Colon (tissue), 2 donors: ENCODE results near the gene SMG6.
"Not testable (repeated sequence)": the region's sequence is repeated elsewhere in the genome, so short reads cannot be mapped to it uniquely, and the experiment has no call there.

Experiments used
- FAIRE-seq: peaks from 2 replicates; lab custom pipeline; 2012; peaks lifted over from hg19 to GRCh38; lab: Jason Lieb, UNC
- donor health status: control.
- donor health status: control.

SMG6 gene

DNA sequence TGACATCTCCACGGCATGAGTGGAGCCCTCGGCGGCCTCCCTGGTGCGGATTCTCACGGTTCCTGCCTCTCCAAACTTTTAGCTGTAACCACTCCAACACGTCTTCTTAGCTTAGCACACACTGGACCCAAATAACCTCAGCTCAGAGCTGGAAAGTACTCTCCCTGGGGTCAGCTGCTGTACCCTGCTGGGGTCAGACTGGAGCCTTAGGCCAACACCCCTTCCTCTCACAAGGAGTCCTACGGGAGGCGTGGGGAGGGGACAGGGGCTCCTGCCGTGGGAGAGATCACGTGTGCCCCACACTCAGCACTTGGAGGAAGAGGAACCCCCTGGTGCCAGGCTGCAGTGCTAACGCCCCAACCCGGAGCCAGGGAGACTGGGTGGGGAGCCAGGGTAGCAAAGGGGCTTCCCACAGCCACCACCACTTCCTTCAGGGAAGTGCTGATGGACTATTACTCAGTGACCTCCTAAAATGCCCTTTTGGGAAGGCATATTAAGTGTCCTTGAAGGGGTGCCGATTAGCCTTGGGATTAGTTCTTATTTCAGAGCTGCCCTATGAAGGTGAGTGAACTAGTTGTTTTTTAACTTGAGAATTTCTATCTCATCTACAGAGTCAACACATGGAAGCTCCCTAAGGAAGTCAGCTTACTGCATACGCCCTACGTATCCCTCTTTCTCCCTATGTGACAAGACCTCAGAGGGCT is 124.6 kb downstream of the SMG6 start:
- FAIRE-seq: no peak

DNA sequence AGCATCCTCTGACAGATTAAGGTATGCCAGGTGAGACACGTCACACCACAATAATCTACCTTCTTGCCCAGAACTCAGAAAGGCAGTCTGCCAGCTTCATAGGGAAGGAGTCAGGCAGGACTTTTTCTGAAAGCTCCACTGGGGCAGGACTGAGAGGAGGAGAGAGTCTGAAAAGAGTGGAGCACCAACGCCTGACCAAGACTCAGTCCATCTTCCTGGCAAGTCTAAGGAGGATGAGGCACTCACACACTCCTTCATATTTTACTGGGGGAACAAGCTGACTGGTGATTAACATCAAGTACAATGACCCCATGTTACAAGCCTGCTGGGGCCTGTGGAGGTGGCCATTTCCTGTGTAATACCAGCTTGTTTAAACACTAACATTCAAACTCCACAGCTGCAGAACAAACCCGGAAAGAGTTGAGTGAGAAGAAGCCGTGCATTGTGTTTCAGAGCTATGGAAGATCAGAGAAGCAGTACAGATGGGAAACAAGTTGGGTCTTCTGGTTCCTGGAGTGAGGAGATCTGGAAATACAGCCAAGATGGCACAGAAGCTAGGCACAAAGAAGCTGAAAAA is 126.3 kb downstream of the SMG6 start:
- FAIRE-seq: no peak

DNA sequence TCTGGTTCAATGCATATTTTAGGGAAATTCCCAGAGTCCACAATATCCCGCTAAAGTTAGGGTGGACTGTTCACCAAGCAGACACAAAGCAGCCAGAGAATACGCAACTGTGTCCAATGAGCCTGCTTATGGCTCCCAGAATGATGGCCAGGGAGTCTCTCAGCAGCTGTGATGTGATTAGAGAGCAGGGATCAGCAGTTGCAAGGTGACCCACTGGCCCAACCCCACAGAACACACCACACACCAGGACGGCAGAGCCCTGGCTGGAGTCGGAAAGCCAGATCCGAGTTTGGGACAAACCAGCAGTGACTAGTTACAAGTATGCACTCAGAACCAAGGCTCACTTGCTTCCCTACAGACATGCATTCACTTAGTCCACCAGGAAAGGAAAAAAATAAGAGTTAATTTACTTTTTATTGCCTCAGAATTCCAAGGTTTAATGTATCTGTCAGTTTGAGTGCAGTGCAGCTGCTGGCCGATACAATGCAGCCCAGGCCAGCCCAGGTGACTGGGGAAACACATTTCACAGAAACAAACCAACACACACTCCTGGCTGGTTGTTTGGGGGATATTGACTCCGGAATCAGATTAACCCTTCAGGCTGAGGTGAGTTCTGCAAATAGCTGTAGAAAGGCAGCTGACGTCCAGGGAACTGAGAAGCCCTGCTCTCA is 127.0 kb downstream of the SMG6 start:
- FAIRE-seq: no peak

DNA sequence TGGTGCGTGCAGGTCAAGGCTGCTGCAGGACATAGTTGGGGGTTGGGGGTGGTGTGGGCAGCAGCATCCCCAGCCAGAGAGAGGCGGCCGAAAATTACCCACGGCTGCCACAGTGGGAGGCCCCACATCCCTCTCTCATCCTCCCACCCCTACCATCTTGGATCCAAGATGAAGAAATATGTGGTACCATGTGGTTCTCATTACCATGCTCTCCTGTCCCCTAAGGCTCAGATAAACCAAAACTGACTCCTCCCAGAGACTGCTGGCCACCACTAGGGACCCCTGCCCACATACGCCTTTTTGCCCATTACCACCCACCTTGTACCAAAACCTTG is 128.3 kb downstream of the SMG6 start:
- FAIRE-seq: no peak

DNA sequence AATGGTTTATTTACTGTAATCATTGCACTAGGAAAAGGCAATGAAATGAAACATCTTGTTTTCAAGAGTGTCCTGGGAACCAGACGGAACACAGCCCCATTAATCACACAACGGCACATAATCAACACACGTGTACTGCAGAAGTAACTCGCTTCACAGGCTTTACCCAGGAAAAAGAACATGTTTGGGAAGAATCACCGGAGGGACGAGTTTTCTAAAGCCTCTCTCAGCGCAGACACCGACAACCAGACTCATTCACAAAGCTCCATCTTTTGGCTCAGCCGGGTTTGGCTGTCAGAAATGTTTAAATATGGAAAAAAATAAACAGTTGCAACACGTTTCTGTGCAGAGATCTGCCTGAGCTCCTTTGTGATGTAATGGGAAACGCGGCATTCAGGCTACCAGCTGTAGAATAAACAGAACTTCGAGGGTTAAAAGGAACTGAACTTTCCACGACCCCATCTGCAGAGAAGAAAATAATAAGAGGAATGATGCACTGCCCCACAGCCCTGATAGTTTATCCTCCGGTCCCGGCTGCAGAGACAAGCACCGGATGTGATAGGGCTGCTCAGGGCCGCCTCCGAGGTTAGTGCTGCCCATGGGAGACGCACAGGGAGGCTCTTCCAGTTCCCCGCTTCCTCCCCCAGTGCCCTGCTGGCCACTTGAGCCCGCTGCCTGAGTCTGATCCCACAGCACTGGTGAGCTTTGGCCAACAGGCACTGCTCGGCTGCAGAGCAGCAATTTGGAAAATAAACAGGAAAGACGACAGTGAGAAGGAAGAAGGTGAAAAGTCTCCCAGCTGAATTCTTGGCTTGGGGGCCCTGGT is 128.9 kb downstream of the SMG6 start:
- no peak for FAIRE-seq

DNA sequence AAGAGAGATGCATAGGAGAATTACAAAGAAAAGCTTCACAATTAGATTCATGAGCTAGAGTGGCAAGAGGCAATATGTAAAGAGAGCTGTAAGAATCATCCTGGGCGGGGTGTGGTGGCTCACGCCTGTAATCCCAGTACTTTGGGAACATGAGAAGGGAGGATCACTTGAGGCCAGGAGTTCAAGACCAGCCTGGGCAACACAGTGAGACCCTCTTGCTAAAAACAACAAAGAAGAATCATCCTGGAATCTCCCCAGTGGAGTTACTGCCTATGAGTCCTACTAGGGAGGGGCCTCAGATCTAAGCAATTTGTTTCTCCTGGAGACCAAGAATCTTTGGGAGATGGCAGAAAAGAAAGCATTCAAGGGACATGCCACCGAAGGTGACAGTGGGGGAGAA is 129.6 kb downstream of the SMG6 start:
- no peak for FAIRE-seq

DNA sequence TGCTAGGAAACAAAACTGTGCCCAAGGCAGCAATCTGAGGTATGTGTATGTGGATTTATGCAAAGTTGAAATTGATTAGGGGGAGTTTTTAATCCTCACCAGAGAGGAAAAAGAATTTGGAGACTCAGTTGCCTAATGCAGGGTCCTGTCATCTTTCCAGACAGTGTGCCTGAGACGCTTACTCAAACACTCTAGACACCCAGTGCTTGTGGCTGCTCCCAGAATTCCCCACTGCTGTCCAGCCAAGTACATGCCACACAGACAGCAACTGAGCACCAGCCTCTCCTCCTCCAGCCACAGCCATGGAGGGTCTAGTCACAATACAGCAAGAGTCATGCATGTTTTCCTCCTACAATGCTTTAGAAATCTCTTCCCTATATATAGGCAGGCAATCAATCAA is 130.6 kb downstream of the SMG6 start:
- no peak for FAIRE-seq

DNA sequence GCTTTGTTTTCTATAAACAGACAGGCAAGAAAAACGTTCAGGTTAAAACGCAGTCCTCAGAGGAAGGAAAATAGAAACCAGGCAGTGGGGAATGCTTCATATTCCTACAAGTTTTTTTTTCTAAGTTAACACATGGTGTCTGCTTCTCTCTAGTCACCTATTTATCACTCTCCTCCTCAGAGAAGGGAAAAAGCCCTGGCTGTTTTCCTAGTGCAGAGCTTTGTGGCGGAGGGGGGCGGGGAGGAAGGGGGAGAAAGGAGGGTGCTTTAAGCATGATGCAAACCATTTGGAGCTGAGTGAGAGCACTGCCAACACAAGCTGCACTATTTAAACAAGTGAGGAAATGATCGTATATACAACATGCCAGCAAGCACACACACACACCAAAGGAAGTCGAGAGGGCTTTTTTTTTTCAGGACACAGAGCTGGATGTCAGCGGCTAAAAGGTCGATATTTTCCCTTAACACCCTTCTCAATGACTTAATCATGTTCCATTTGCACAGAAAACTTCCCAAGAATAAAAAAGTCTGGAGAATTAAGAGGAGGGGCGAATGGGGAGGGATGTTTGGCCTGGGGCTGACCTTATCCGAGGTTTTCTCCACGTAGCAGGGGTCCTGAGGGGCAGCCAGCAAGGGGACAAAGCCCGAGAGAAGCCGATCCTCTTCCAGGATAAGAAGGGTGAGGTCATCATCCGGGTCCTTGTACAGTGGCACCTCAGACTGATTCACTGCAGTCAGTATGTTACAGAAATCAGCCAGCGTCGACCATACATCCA is 131.3 kb downstream of the SMG6 start:
- FAIRE-seq: no peak

DNA sequence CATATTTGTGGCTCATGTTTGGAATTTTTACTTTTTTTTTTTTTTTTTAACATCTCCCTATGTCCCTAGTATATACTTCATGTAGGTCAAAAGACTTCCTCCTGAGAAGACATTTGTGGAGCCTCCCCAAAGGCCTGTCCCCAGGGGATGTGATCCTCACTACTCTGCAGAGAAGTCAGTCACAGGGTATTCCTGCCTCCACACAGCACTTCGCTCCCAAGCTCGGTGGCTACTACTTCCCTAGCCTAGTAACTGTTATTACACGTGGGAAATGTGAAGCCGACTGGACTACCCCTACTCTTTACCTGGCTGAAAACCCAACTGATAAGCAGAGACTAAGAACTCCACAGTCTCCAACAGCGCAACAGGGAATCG is 131.9 kb downstream of the SMG6 start:
- no peak for FAIRE-seq

DNA sequence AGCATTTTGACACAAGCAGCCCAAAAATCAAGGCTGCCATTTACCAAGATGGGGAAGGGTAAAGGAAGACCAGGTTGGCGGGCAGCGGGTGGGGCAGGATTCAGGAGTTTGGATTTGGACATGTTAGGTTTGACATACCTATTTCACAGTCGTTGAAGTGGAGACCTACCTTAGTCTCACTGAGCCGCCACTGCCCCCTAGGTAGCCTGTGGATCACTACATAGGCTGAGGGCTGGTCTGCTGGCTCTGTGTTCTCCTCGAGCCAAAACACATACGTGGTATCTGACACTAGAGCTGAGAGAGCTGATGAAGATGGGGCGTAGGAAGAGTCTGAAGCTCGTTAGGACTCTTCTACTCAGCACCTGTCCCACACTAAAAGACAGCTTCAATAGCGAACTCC is 133.6 kb downstream of the SMG6 start:
- no peak for FAIRE-seq

DNA sequence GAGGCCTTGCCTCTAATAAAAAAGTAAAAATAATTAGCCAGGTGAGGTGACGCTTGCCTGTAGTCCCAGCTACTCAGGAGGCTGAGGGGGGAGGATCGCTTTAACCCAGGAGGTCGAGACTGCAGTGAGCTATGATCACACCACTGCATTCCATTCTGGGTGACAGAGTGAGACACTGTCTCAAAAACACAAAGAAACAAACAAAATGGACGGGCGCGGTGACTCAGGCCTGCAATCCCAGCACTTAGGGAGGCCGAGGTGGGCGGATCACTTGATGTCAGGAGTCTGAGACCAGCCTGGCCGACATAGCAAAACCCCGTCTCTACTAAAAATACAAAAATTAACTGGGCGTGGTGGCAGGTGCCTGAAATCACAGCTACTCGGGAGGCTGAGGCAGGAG is 137.9 kb downstream of the SMG6 start:
- not testable (repeated sequence) for FAIRE-seq

DNA sequence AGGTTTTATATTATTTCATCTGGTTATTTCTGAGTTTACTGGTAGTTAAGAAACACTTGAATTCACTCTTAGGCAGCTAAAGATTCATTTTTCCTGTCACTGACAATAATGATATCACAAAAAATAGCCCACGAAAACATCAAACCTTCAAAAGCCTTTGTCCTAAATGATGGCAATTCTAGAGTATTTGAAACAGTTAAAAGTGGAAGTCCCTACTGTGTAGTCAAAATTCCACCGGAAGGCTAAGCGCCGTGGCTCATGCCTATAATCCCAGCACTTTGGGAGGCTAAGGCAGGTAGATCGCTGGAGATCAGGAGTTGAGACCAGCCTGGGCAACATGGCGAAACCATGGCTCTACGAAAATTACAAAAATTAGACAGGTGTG is 145.2 kb downstream of the SMG6 start:
- FAIRE-seq: no peak

DNA sequence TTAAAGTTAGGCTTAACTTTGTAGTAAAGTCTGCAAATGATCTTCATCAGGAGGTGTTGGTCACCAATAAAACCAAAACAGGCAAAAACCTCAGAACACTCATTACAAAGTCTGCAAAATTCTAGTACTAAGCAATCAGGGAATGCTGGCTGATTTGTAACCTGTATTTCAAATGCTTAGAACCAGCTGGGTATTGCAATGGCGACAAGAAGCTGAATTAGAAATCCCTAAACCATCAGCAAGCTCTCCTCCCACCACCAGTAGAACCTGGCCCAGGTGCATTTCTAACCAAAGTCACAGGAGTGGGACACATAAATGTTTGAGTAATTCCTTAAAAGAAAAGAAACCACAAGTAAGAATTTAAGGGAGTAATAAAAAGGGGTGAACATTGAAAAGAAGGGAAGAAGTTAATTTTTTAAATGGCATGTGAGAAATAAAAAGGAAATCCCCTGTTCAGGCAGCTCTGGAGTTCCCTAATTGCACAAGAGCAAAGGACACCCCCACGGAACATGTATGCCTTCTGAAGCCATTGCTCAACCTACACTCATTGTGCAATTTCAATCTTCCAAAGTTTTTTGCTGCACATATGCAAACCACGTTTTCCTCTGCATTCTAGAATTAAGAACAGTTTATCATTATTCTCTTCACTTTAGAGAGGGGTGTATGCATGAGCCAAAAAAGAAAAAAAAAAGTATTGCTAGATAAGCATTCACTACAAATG is 145.8 kb downstream of the SMG6 start:
- no peak for FAIRE-seq

DNA sequence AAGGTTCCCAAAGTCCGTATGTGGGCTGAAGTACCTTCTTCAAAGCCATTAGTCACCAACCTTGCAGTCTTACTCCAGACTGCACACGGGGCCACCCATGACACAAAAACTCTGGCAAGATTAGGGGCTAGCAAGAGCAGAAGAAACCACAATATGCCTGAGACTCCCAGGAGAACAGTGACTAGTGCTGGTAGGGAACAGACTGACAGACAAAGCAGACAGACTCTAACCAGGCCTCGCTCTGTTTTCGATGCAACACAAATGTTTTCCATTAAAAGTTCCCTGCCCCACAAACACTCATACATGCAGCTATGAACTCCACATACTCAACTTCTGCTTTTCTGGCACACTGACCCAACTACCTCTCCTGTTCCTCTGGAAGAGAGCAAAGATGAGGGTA is 146.5 kb downstream of the SMG6 start:
- FAIRE-seq: no peak

DNA sequence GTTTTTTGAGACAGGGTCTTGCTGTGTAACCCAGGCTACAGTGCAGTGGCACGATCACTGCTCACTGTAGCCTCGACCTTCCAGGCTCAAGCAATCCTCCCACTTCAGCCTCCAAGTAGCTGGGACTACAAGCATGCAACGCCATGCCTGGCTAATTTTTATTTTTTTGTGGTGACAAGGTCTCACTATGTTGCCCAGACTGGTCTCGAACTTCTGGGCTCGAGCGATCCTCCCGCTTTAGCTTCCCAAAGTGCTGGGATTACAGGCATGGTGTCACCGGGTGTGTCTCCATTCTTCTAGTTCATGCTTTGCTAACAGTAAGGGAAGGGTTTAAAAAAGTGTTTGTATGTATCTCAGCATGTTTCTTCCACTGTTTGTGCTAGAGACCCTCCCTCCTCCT is 146.9 kb downstream of the SMG6 start:
- no peak for FAIRE-seq

DNA sequence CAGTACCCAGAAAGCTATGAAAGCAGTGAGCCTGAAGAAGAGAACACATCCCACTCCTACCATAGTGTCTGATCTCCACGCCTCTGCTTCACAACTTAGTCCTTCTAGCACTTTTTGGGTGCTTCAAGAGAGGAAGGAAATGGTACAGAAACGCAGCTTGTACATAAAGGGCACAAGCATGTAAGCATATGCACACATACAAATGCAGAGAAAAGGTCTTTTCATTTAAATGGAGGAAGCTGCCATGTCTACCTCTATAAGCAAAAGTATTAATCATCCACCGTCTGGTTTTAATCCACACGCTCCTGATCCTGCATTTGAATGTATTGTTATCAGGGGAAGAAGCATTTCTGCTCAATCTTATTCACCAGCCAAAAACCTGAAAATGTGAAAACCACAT is 148.0 kb downstream of the SMG6 start:
- FAIRE-seq: no peak

DNA sequence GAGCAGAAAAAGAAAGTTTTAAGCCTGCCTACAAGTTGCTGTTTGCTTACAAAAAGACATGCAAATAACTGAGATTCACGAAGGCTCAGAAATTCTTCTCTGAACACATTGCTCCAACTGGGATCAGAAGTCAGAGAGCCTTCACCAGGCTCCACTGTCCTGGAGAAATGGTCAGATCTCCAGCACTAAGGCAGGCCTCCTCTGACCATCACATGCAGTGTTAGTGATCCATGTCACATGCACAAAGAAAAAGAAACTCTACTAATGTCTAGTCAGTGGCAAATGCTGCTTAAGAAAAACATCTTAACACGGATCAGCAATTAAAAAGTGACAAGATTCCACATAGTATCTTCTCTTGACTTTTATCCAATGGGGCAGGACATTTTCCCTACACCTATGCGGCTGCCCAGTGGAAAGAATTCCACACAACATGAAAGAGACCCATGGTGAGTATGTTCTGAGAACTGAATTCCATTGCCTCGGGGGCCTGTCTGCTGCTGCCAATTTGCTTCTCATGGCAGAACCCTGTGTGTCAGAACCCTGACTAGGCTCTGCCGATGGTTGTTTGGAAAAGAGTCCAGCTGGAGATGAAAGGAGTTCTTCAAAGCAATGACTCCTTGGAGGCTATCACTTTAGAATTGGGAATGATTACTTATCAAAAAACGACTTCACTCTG is 152.1 kb downstream of the SMG6 start:
- no peak for FAIRE-seq

DNA sequence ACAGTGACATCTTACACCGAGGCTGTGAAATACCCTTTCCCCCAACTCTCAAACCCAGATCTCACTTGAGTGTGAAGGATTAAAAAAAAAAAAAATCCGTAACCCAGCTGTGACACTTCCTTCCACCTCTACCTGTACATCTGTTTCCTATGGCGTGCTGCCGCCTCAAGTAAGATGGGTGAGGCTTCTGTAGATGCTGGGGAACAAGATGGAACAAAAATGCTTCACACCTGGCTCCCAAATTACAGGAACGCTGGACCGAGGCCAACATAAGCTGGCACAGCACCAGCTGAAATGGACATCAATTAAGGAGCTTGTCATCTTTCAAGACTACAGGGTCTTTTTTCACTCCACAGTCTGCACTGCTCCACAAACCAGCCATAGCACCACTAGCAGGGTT is 152.8 kb downstream of the SMG6 start:
- FAIRE-seq: no peak

DNA sequence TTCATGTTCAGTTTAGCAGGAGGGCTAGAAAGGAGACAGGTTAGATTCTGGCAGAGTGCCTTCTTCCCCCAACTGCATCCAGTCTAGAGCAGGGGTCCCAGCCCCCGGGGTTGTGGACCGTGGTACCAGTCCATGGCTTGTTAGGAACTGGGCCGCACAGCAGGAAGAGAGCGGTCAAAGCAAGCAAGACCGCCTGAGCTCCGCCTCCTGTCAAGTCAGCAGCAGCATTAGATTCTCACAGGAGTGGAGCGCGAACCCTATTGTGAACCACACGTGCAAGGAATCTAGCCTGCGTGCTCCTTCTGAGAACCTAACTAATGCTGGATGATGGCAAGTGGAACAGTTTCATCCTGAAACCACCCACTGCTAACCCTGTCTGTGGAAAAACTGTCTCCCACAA is 153.7 kb downstream of the SMG6 start:
- no peak for FAIRE-seq

DNA sequence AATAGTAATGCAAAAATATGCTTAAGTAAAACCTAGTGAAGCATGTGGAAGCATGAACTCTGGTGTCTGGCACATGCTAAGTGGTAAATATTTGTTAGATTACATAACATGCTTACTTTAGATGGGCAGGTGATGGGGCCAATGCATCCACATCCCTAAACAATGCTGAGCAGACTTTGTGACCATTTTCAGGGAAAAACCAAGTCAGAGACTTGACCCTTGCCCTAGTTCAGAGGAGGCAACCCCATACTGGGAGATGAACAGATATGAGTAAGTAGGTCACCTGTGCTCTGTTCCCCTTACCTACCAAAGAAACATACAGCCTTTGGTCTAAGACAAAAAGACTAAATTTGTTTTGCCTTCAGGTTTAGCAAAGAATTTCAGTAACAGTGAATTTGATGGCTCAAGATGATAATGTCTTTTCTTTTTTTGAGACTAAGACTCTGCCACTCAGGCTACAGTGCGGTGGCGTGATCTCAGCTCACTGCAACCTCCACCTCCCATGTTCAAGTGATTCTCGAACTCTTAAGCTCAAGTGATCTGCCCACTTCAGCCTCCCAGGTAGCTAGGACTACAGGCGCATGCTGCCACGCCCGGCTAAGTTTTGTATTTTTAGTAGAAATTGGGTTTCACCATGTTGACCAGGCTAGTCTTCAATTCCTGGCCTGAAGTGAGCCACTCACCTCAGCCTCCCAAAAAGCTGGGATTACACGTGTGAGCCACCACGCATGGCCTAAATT is 157.3 kb downstream of the SMG6 start:
- no peak for FAIRE-seq
